ENCODE measurements around the gene DGKQ. TPM values are rescaled to one million over a fixed set of nuclear protein-coding genes. Genes with fewer than 3 reads are reported as not detected.

DGKQ gene
- polyA plus RNA-seq, 1 experiment = 4.5 TPM

- H3K27me3 ChIP-seq (ENCODE audit: control insufficient read depth, insufficient read depth, low read length) = no peaks in the 10 kb centered on the region
- DNase-seq (ENCODE audit: low read depth, low spot score) = no peak
- H3K27ac ChIP-seq (ENCODE audit: low read depth, low read length) = no peak overlapping the region
- CTCF ChIA-PET = no interaction called here
- peaks cover 6% of the 10 kb centered on the region; the same call in 1 of the 2 replicates for H3K9me3 ChIP-seq (ENCODE audit: control insufficient read depth, insufficient read depth, low read length)
- no peak for TF ChIP-seq CTCF (IDR thresholded peaks at IDR 0.05; ENCODE audit: low read depth, low read length)
- POLR2A ChIA-PET = no interaction called here
- no peak overlapping the region for H3K4me3 ChIP-seq (ENCODE audit: low read depth, low read length)
These were observed 62.1 kb downstream of the DGKQ start for GRCh38 chr4:911221-911751.

GRCh38 chr4:910366-911091, 62.8 kb downstream of the DGKQ start:
- TF ChIP-seq CTCF (IDR thresholded peaks at IDR 0.05; ENCODE audit: low read depth, low read length) = no peak
- DNase-seq (ENCODE audit: low read depth, low spot score) = no peak
- peaks cover 13% of the 10 kb centered on the region; the same call in 1 of the 2 replicates for H3K9me3 ChIP-seq (ENCODE audit: control insufficient read depth, insufficient read depth, low read length)
- H3K27me3 ChIP-seq (ENCODE audit: control insufficient read depth, insufficient read depth, low read length) = no peaks in the 10 kb centered on the region
- H3K4me3 ChIP-seq (ENCODE audit: low read depth, low read length) = no peak overlapping the region
- H3K27ac ChIP-seq (ENCODE audit: low read depth, low read length) = no peak overlapping the region
- CTCF ChIA-PET = no interaction called here
- POLR2A ChIA-PET = no interaction called here

GRCh38 chr4:909821-910220, 63.5 kb downstream of the DGKQ start:
- H3K9me3 ChIP-seq (ENCODE audit: control insufficient read depth, insufficient read depth, low read length) = peaks cover 16% of the 10 kb centered on the region; the same call in 1 of the 2 replicates
- no peak for DNase-seq (ENCODE audit: low read depth, low spot score)
- POLR2A ChIA-PET = no interaction called here
- no peaks in the 10 kb centered on the region for H3K27me3 ChIP-seq (ENCODE audit: control insufficient read depth, insufficient read depth, low read length)
- H3K4me3 ChIP-seq (ENCODE audit: low read depth, low read length) = no peak overlapping the region
- CTCF ChIA-PET = no interaction called here
- no peak for TF ChIP-seq CTCF (IDR thresholded peaks at IDR 0.05; ENCODE audit: low read depth, low read length)
- no peak overlapping the region for H3K27ac ChIP-seq (ENCODE audit: low read depth, low read length)

GRCh38 chr4:909131-909571, 64.2 kb downstream of the DGKQ start:
- no peaks in the 10 kb centered on the region for H3K27me3 ChIP-seq (ENCODE audit: control insufficient read depth, insufficient read depth, low read length)
- DNase-seq (ENCODE audit: low read depth, low spot score) = no peak
- no peak overlapping the region for H3K4me3 ChIP-seq (ENCODE audit: low read depth, low read length)
- no peak overlapping the region for H3K27ac ChIP-seq (ENCODE audit: low read depth, low read length)
- CTCF ChIA-PET = no interaction called here
- H3K9me3 ChIP-seq (ENCODE audit: control insufficient read depth, insufficient read depth, low read length) = peaks cover 16% of the 10 kb centered on the region; the same call in 1 of the 2 replicates
- POLR2A ChIA-PET = no interaction called here
- TF ChIP-seq CTCF (IDR thresholded peaks at IDR 0.05; ENCODE audit: low read depth, low read length) = no peak

Other genes with a start within 250 kb of the DGKQ start
- 0.11 TPM in 1 of 2 replicates, not detected in the other for gene CPLX1, start 147.4 kb downstream of the DGKQ start, polyA plus RNA-seq (2011; rRNA removed)
- 17.0 and 21.5 TPM in 2 replicates for gene GAK, start 41.3 kb downstream of the DGKQ start, polyA plus RNA-seq (2011; rRNA removed)
- gene TMEM175, start 41.1 kb downstream of the DGKQ start, polyA plus RNA-seq (2011; rRNA removed) = 27.9 and 31.8 TPM in 2 replicates
- gene IDUA, start 13.5 kb upstream of the DGKQ start, polyA plus RNA-seq (2011; rRNA removed) = 3.9 and 5.9 TPM in 2 replicates
- gene SLC26A1, start 19.8 kb upstream of the DGKQ start, polyA plus RNA-seq (2011; rRNA removed) = 0.05 and 0.06 TPM in 2 replicates
- gene FGFRL1, start 38.1 kb upstream of the DGKQ start, polyA plus RNA-seq (2011; rRNA removed) = 11.2 and 22.3 TPM in 2 replicates
- gene RNF212, start 140.0 kb upstream of the DGKQ start, polyA plus RNA-seq (2011; rRNA removed) = 0.52 and 0.88 TPM in 2 replicates
- 132 and 190 TPM in 2 replicates for gene SPON2, start 199.0 kb upstream of the DGKQ start, polyA plus RNA-seq (2011; rRNA removed)